Measurements from ENCODE around the gene GOLGB1.

GOLGB1 gene

GRCh38 chr3:121626495-121626894 is 123.0 kb downstream of the GOLGB1 start:
- H3K36me3 ChIP-seq (ENCODE audit: control insufficient read depth, insufficient read depth, low read length) = peaks cover 3% of the 10 kb centered on the region
- no peaks in the 10 kb centered on the region; the same call in 1 of the 2 replicates for H3K27me3 ChIP-seq (replicated peaks; ENCODE audit: control insufficient read depth, insufficient read depth, low read length)
- TF ChIP-seq CTCF (IDR thresholded peaks at IDR 0.05; ENCODE audit: insufficient read depth, low read length, poor library complexity, severe bottlenecking) = no peak
- H3K4me3 ChIP-seq (replicated peaks; ENCODE audit: low read depth, low read length) = no peak overlapping the region
- no peak for DNase-seq (ENCODE audit: extremely low read depth, insufficient read length)

GRCh38 chr3:121624147-121624899 is 125.2 kb downstream of the GOLGB1 start:
- H3K27me3 ChIP-seq (replicated peaks; ENCODE audit: control insufficient read depth, insufficient read depth, low read length) = no peaks in the 10 kb centered on the region; the same call in 1 of the 2 replicates
- DNase-seq (ENCODE audit: extremely low read depth, insufficient read length) = no peak
- H3K36me3 ChIP-seq (ENCODE audit: control insufficient read depth, insufficient read depth, low read length) = no peaks in the 10 kb centered on the region; the same call in 1 of the 2 replicates
- no peak for TF ChIP-seq CTCF (IDR thresholded peaks at IDR 0.05; ENCODE audit: insufficient read depth, low read length, poor library complexity, severe bottlenecking)
- no peak overlapping the region for H3K4me3 ChIP-seq (replicated peaks; ENCODE audit: low read depth, low read length)

- TF ChIP-seq CTCF (IDR thresholded peaks at IDR 0.05; ENCODE audit: insufficient read depth, low read length, poor library complexity, severe bottlenecking) = no peak
- Histone ChIP-seq H3K36me3 (ENCODE audit: control insufficient read depth, insufficient read depth, low read length) (no peaks in the 10 kb centered on the region), H3K27me3 (replicated peaks; ENCODE audit: control insufficient read depth, insufficient read depth, low read length) (no peaks in the 10 kb centered on the region; the same call in 1 of the 2 replicates), H3K4me3 (replicated peaks; ENCODE audit: low read depth, low read length) (no peak overlapping the region)
- DNase-seq (ENCODE audit: extremely low read depth, insufficient read length) = no peak
Observed at GRCh38 chr3:121621491-121621890, 128.1 kb downstream of the GOLGB1 start.

- no peak for DNase-seq (ENCODE audit: extremely low read depth, insufficient read length)
- Histone ChIP-seq H3K27me3 (replicated peaks; ENCODE audit: control insufficient read depth, insufficient read depth, low read length) (no peaks in the 10 kb centered on the region; the same call in 1 of the 2 replicates), H3K4me3 (replicated peaks; ENCODE audit: low read depth, low read length) (no peak overlapping the region), H3K36me3 (ENCODE audit: control insufficient read depth, insufficient read depth, low read length) (no peaks in the 10 kb centered on the region)
- TF ChIP-seq CTCF (IDR thresholded peaks at IDR 0.05; ENCODE audit: insufficient read depth, low read length, poor library complexity, severe bottlenecking) = no peak
Observed at GRCh38 chr3:121619691-121620090, 129.8 kb downstream of the GOLGB1 start.
